GM15510 (cell line): ENCODE results near the gene TSPYL2.

Experiments used
- POLR2A ChIP-seq: IDR thresholded peaks from 3 replicates; pipeline ENCODE4 v1.6.1; 2011; ENCODE audit warnings: borderline replicate concordance; ENCODE audit not compliant: insufficient read length; ENCODE audit errors: extremely low read depth

TSPYL2 gene

GRCh38 chrX:53072418-53073114 is 9.6 kb upstream of the TSPYL2 start:
- no peak for TF ChIP-seq POLR2A

- no peak for TF ChIP-seq POLR2A
These were observed 9.0 kb upstream of the TSPYL2 start for GRCh38 chrX:53073115-53073586.

- no peak for TF ChIP-seq POLR2A
These were observed 7.2 kb upstream of the TSPYL2 start for GRCh38 chrX:53075011-53075410.

- TF ChIP-seq POLR2A: no peak
These were observed 5.5 kb upstream of the TSPYL2 start for GRCh38 chrX:53076671-53077070.

- TF ChIP-seq POLR2A: no peak
These were observed 4.7 kb upstream of the TSPYL2 start for GRCh38 chrX:53077207-53078197.

GRCh38 chrX:53078943-53079342 is 3.2 kb upstream of the TSPYL2 start:
- no peak for TF ChIP-seq POLR2A

- no peak for TF ChIP-seq POLR2A
These were observed 1.3 kb upstream of the TSPYL2 start for GRCh38 chrX:53080628-53081580.

GRCh38 chrX:53082773-53083616 is 828 bp downstream of the TSPYL2 start:
- no peak for TF ChIP-seq POLR2A

GRCh38 chrX:53084043-53084570 is 1.9 kb downstream of the TSPYL2 start:
- TF ChIP-seq POLR2A: no peak

GRCh38 chrX:53084863-53085262 is 2.7 kb downstream of the TSPYL2 start:
- no peak for TF ChIP-seq POLR2A

- TF ChIP-seq POLR2A: no peak
These were observed 3.6 kb downstream of the TSPYL2 start for GRCh38 chrX:53085661-53086229.

- no peak for TF ChIP-seq POLR2A
These were observed 4.3 kb downstream of the TSPYL2 start for GRCh38 chrX:53086464-53086863.

GRCh38 chrX:53087388-53087831 is 5.2 kb downstream of the TSPYL2 start:
- no peak for TF ChIP-seq POLR2A
